Measurements from ENCODE around the gene TBCD.
A peak's percentile ranks its signal among the peaks of the same experiment; 100 is the strongest.

The TBCD gene

GRCh38 chr17:82940226-82941020 is 188.6 kb downstream of the TBCD start:
- no peak overlapping the region for H3K4me3 ChIP-seq (ENCODE audit: low read depth, low read length)
- no peak for TF ChIP-seq CTCF (IDR thresholded peaks at IDR 0.05; ENCODE audit: low read depth, low read length)
- H3K4me1 ChIP-seq = no peaks in the 10 kb centered on the region
- H3K9me3 ChIP-seq = peaks cover 4% of the 10 kb centered on the region
- H3K36me3 ChIP-seq = peaks cover 26% of the 10 kb centered on the region
- H3K27me3 ChIP-seq = no peaks in the 10 kb centered on the region
- peak; percentile 4 for DNase-seq

- H3K9me3 ChIP-seq = peaks cover 4% of the 10 kb centered on the region
- no peaks in the 10 kb centered on the region for H3K4me1 ChIP-seq
- no peak for TF ChIP-seq CTCF (IDR thresholded peaks at IDR 0.05; ENCODE audit: low read depth, low read length)
- no peak for DNase-seq
- H3K27me3 ChIP-seq = no peaks in the 10 kb centered on the region
- H3K36me3 ChIP-seq = peaks cover 26% of the 10 kb centered on the region
- no peak overlapping the region for H3K4me3 ChIP-seq (ENCODE audit: low read depth, low read length)
Measured at GRCh38 chr17:82941021-82942001, 189.4 kb downstream of the TBCD start.

GRCh38 chr17:82942166-82943130 is 190.6 kb downstream of the TBCD start:
- H3K4me1 ChIP-seq = no peaks in the 10 kb centered on the region
- no peak for TF ChIP-seq CTCF (IDR thresholded peaks at IDR 0.05; ENCODE audit: low read depth, low read length)
- peak; percentile 3 for DNase-seq
- H3K4me3 ChIP-seq (ENCODE audit: low read depth, low read length) = no peak overlapping the region
- peaks cover 4% of the 10 kb centered on the region for H3K9me3 ChIP-seq
- no peaks in the 10 kb centered on the region for H3K27me3 ChIP-seq
- H3K36me3 ChIP-seq = peaks cover 25% of the 10 kb centered on the region

GRCh38 chr17:82943339-82943738 is 191.5 kb downstream of the TBCD start:
- Histone ChIP-seq H3K4me1 (no peaks in the 10 kb centered on the region), H3K4me3 (ENCODE audit: low read depth, low read length) (no peak overlapping the region), H3K9me3 (peaks cover 6% of the 10 kb centered on the region), H3K36me3 (peaks cover 16% of the 10 kb centered on the region), H3K27me3 (no peaks in the 10 kb centered on the region)
- no peak for TF ChIP-seq CTCF (IDR thresholded peaks at IDR 0.05; ENCODE audit: low read depth, low read length)
- DNase-seq = no peak

GRCh38 chr17:82943751-82944150 is 191.9 kb downstream of the TBCD start:
- H3K27me3 ChIP-seq = no peaks in the 10 kb centered on the region
- DNase-seq = no peak
- peaks cover 8% of the 10 kb centered on the region for H3K9me3 ChIP-seq
- H3K4me3 ChIP-seq (ENCODE audit: low read depth, low read length) = no peak overlapping the region
- no peak for TF ChIP-seq CTCF (IDR thresholded peaks at IDR 0.05; ENCODE audit: low read depth, low read length)
- peaks cover 16% of the 10 kb centered on the region for H3K36me3 ChIP-seq
- H3K4me1 ChIP-seq = no peaks in the 10 kb centered on the region
